ENCODE data around the gene NOTUM.

DNA sequence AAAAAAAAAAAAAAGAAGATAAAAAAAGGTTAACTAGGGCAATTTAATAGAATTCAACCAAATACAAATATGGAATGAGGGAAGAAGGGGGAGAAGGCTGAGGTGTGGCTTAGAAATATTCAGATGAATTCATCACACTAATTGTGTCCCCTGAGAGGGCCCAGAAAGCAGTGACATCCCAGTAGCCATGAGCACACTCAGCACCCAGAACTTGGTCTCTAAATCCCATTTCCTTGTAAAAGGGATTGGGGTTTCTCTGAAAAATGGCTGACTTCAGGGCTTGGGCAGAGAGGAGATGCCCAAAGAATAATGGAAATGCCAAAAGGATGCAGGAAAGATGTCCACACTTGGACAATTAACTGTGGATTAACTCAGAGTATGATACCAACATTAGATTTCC is 12.4 kb upstream of the NOTUM start:
- TF ChIP-seq, protein P1, sequence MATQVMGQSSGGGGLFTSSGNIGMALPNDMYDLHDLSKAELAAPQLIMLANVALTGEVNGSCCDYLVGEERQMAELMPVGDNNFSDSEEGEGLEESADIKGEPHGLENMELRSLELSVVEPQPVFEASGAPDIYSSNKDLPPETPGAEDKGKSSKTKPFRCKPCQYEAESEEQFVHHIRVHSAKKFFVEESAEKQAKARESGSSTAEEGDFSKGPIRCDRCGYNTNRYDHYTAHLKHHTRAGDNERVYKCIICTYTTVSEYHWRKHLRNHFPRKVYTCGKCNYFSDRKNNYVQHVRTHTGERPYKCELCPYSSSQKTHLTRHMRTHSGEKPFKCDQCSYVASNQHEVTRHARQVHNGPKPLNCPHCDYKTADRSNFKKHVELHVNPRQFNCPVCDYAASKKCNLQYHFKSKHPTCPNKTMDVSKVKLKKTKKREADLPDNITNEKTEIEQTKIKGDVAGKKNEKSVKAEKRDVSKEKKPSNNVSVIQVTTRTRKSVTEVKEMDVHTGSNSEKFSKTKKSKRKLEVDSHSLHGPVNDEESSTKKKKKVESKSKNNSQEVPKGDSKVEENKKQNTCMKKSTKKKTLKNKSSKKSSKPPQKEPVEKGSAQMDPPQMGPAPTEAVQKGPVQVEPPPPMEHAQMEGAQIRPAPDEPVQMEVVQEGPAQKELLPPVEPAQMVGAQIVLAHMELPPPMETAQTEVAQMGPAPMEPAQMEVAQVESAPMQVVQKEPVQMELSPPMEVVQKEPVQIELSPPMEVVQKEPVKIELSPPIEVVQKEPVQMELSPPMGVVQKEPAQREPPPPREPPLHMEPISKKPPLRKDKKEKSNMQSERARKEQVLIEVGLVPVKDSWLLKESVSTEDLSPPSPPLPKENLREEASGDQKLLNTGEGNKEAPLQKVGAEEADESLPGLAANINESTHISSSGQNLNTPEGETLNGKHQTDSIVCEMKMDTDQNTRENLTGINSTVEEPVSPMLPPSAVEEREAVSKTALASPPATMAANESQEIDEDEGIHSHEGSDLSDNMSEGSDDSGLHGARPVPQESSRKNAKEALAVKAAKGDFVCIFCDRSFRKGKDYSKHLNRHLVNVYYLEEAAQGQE (IDR thresholded peaks at IDR 0.05) = no peak
- TF ChIP-seq BHLHE40 (IDR thresholded peaks at IDR 0.05; ENCODE audit: low read depth, low read length) (no peak), EHMT2 (IDR thresholded peaks at IDR 0.05; ENCODE audit: low read depth) (no peak), RFX5 (IDR thresholded peaks at IDR 0.05) (no peak), CTCF (IDR thresholded peaks at IDR 0.05) (no peak), POLR2A (IDR thresholded peaks at IDR 0.05; ENCODE audit: low read length) (no peak), CEBPB (IDR thresholded peaks at IDR 0.05) (no peak)
